ENCODE measurements around the gene SH3D21. TPM values are rescaled to one million over a fixed set of nuclear protein-coding genes. Genes with fewer than 3 reads are reported as not detected.

Gene SH3D21
- total RNA-seq, 1 experiment from 2014 or later = 18.3 TPM

DNA sequence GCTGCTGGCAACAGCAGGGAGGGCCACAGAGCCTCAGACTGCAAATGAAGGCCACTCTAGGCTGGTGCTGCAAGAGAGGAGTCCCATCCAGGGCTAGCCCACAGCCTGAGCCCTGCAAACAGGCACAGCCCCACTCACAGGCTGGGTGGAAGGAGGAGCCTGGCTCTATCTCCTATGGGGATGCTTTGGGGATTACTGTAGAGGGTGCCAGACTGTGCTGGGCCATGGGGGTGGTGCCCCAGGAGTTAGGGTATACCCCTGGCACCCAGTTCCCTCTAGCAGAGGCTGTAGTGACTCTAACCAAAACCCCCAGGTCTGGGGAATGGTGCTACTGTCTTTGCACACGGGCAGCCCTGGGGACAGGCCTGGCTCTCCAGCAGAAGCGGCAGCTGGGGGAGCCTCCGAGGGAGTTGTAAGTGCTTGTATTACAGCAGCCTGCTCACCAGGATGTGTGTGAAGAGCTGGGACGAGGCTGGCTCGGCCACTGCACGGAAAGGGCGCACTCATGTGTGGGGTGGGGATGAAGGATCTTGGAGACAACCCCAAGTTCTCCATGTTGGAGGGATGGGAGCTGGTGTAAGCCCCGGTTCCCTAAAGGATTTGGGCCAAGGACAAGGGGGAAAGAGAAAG lies 40.7 kb downstream of the SH3D21 start:
- no peak overlapping the region for H3K18ac ChIP-seq (ENCODE audit: insufficient read length, low read depth, low read length)
- WGBS (ENCODE audit: extremely low coverage, insufficient read length, low lambda C conversion rate) = no CpG with 5 or more reads among the region's 8 CpGs
- no peak overlapping the region for H2BK20ac ChIP-seq (ENCODE audit: low read depth, low read length, poor library complexity, severe bottlenecking)
- H3K56ac ChIP-seq (ENCODE audit: insufficient read length, low read depth, low read length) = no peak overlapping the region
- H3K27ac Mint-ChIP-seq = peak overlapping the region in 1 of 3 experiments; percentile 41; a peak in 2 of 7 replicates
- no peak overlapping the region for H4K8ac ChIP-seq (replicated peaks; ENCODE audit: insufficient read length, low read depth, low read length)
- DNase-seq = no peak
- no peak overlapping the region for H3K4me2 ChIP-seq (ENCODE audit: insufficient read depth, insufficient read length, low read length)
- no peak overlapping the region for H3T11ph ChIP-seq (ENCODE audit: low read length)
- H3K27me3 ChIP-seq (ENCODE audit: insufficient read depth, low read length) = no peaks in the 10 kb centered on the region
- H4K20me1 ChIP-seq (ENCODE audit: control insufficient read depth, insufficient read depth, insufficient read length) = no peaks in the 10 kb centered on the region
- no peaks in the 10 kb centered on the region for H3K23me2 ChIP-seq (ENCODE audit: insufficient read length, low read depth, low read length, poor library complexity, severe bottlenecking)
- H2BK12ac ChIP-seq (ENCODE audit: insufficient read length, low read depth, low read length) = no peak overlapping the region
- H4K5ac ChIP-seq (ENCODE audit: insufficient read length, low read depth, low read length) = no peak overlapping the region
- H3K9me3 ChIP-seq (ENCODE audit: control insufficient read depth, low read depth, low read length) = no peaks in the 10 kb centered on the region
- H3K4me1 ChIP-seq (ENCODE audit: insufficient read depth, low read length) = no peaks in the 10 kb centered on the region
- no peak overlapping the region for H3K27ac ChIP-seq (ENCODE audit: insufficient read length, low read depth, low read length)
- peaks cover 11 to 34% (median 21%) of the 10 kb centered on the region in 3 experiments; a peak in 6 of 7 replicates for H3K36me3 Mint-ChIP-seq (ENCODE audit: insufficient read depth in 1 of 3, low read depth in 3 of 3)
- H3K4ac ChIP-seq (ENCODE audit: low read depth, low read length) = no peak overlapping the region
- no peak overlapping the region; a peak in 1 of 5 replicates for H3K4me3 Mint-ChIP-seq
- no peaks in the 10 kb centered on the region for H3K79me2 ChIP-seq (ENCODE audit: insufficient read depth, low read length)
- H4K91ac ChIP-seq (ENCODE audit: insufficient read length, low read depth, low read length) = no peak overlapping the region
- no peak overlapping the region for H2BK5ac ChIP-seq (ENCODE audit: insufficient read length, low read length)
- H3K14ac ChIP-seq (ENCODE audit: insufficient read depth, low read length) = no peak overlapping the region
- H3K27me3 Mint-ChIP-seq (ENCODE audit: low read depth) = no peaks in the 10 kb centered on the region
- no peaks in the 10 kb centered on the region for H3K9me3 Mint-ChIP-seq
- H2AFZ ChIP-seq (ENCODE audit: low read length) = no peak overlapping the region
- no peaks in the 10 kb centered on the region for H3K79me1 ChIP-seq (ENCODE audit: insufficient read depth, low read depth, low read length, poor library complexity, severe bottlenecking)
- no peak overlapping the region for H3K9ac ChIP-seq (ENCODE audit: extremely low read depth, insufficient read length, low read length)
- TF ChIP-seq, protein P1, sequence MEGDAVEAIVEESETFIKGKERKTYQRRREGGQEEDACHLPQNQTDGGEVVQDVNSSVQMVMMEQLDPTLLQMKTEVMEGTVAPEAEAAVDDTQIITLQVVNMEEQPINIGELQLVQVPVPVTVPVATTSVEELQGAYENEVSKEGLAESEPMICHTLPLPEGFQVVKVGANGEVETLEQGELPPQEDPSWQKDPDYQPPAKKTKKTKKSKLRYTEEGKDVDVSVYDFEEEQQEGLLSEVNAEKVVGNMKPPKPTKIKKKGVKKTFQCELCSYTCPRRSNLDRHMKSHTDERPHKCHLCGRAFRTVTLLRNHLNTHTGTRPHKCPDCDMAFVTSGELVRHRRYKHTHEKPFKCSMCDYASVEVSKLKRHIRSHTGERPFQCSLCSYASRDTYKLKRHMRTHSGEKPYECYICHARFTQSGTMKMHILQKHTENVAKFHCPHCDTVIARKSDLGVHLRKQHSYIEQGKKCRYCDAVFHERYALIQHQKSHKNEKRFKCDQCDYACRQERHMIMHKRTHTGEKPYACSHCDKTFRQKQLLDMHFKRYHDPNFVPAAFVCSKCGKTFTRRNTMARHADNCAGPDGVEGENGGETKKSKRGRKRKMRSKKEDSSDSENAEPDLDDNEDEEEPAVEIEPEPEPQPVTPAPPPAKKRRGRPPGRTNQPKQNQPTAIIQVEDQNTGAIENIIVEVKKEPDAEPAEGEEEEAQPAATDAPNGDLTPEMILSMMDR (conservative IDR thresholded peaks at IDR 0.05) = no peak
- no peak overlapping the region for H2AK5ac ChIP-seq (ENCODE audit: insufficient read length, low read length)
- no peak overlapping the region for H2BK15ac ChIP-seq (ENCODE audit: low read depth, low read length)
- H3K4me1 Mint-ChIP-seq = peaks cover 0 to 5% of the 10 kb centered on the region in 2 experiments; a peak in 1 of 4 replicates
- no peak overlapping the region for H2BK120ac ChIP-seq (ENCODE audit: low read depth, low read length, poor library complexity, severe bottlenecking)
- no peak overlapping the region for H3K23ac ChIP-seq (ENCODE audit: insufficient read length, low read depth, low read length)

Data from H9 (cell line).